Eye (tissue), 1 donor: Measurements from ENCODE around the gene OXCT1.
A peak's percentile ranks its signal among the peaks of the same experiment; 100 is the strongest.
"Not testable (repeated sequence)": the region's sequence is repeated elsewhere in the genome, so short reads cannot be mapped to it uniquely, and the experiment has no call there.

ENCODE experiments used
- DNase-seq: peaks from one replicate; pipeline ENCODE4 v3.0.0-alpha.2; 2015

Gene OXCT1

GRCh38 chr5:41821051-41821450 is 49.2 kb downstream of the OXCT1 start:
- no peak for DNase-seq

- no peak for DNase-seq
These were observed 50.1 kb downstream of the OXCT1 start for GRCh38 chr5:41820150-41820549.

- DNase-seq, result no peak
These were observed 52.5 kb downstream of the OXCT1 start for GRCh38 chr5:41817625-41818301.

GRCh38 chr5:41815663-41816229 is 54.5 kb downstream of the OXCT1 start:
- DNase-seq, result no peak

- DNase-seq, result no peak
These were observed 55.0 kb downstream of the OXCT1 start for GRCh38 chr5:41815261-41815660.

- not testable (repeated sequence) for DNase-seq
These were observed 55.9 kb downstream of the OXCT1 start for GRCh38 chr5:41814306-41814705.

- DNase-seq, result no peak
These were observed 58.1 kb downstream of the OXCT1 start for GRCh38 chr5:41812156-41812555.

GRCh38 chr5:41809128-41809527 is 61.1 kb downstream of the OXCT1 start:
- DNase-seq, result no peak

GRCh38 chr5:41808294-41808693 is 61.9 kb downstream of the OXCT1 start:
- DNase-seq, result no peak

- no peak for DNase-seq
These were observed 72.6 kb downstream of the OXCT1 start for GRCh38 chr5:41797662-41798061.

- DNase-seq, result no peak
These were observed 74.2 kb downstream of the OXCT1 start for GRCh38 chr5:41796061-41796460.

- DNase-seq, result no peak
These were observed 75.1 kb downstream of the OXCT1 start for GRCh38 chr5:41795125-41795524.

GRCh38 chr5:41794471-41794870 is 75.8 kb downstream of the OXCT1 start:
- peak; percentile 75 for DNase-seq

- peak; percentile 88 for DNase-seq
These were observed 77.0 kb downstream of the OXCT1 start for GRCh38 chr5:41793141-41793770.

- DNase-seq, result peak; percentile 61
These were observed 80.0 kb downstream of the OXCT1 start for GRCh38 chr5:41790038-41790776.

GRCh38 chr5:41789434-41789833 is 80.8 kb downstream of the OXCT1 start:
- DNase-seq, result no peak

- peak; percentile 51 for DNase-seq
These were observed 81.3 kb downstream of the OXCT1 start for GRCh38 chr5:41788941-41789368.

GRCh38 chr5:41787265-41787664 is 83.0 kb downstream of the OXCT1 start:
- DNase-seq, result no peak

- no peak for DNase-seq
These were observed 85.2 kb downstream of the OXCT1 start for GRCh38 chr5:41785061-41785460.

- no peak for DNase-seq
These were observed 91.8 kb downstream of the OXCT1 start for GRCh38 chr5:41778410-41778809.

GRCh38 chr5:41776435-41776834 is 93.8 kb downstream of the OXCT1 start:
- DNase-seq, result no peak

- DNase-seq, result no peak
These were observed 96.4 kb downstream of the OXCT1 start for GRCh38 chr5:41773799-41774198.

- no peak for DNase-seq
These were observed 97.3 kb downstream of the OXCT1 start for GRCh38 chr5:41772785-41773442.
